Stimulated activated CD4-positive, alpha-beta T cell treated with anti-CD3 and anti-CD28 coated beads, Interleukin-12 subunit alpha, Interleukin-12 subunit beta, amount 100 ng/mL, for 4 hours (primary cell): ENCODE results near the gene ACTN1.
"Not testable (repeated sequence)": the region's sequence is repeated elsewhere in the genome, so short reads cannot be mapped to it uniquely, and the experiment has no call there.

Source experiments
- DNase-seq: peaks from one replicate; pipeline ENCODE4 v3.0.0-alpha.2; 2020

Gene ACTN1

DNA sequence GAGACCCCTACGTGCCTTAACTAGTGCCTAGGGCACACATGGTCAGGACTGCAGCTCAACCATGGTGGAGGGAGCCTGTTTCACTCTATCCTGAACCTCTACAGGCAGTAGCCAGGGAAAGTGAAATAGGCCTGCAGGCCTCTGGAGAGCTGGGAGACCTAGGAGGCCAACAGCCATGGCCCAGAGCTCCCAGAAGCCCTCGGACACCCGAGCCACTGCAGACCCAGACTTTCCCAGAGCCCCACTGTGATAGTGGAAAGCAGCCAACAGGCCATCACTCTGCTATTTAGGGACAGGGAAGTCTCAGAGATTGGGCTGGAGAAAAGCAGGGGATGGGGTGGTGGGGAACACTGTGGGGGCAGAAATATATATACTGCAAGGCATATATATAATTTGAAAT is 129.7 kb downstream of the ACTN1 start:
- DNase-seq = no peak

DNA sequence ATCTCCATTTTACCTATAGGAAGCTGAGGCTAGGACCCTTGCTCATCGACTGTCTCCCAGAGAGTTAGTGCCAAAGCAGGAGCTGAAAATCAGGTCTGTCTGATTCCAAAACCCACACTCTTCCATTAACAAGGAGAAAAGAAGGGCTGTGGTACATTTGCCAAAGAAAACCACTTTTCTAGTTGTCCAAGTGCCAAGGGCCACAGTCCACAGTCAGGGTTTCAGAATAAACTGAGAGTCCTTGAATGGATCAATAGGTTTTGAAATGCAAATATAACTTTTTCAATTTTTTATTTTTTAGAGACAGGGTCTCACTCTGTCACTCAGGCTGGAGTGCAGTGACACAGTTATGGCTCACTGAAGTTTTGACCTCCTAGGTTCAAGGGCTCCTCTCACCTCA is 130.8 kb downstream of the ACTN1 start:
- DNase-seq = no peak

DNA sequence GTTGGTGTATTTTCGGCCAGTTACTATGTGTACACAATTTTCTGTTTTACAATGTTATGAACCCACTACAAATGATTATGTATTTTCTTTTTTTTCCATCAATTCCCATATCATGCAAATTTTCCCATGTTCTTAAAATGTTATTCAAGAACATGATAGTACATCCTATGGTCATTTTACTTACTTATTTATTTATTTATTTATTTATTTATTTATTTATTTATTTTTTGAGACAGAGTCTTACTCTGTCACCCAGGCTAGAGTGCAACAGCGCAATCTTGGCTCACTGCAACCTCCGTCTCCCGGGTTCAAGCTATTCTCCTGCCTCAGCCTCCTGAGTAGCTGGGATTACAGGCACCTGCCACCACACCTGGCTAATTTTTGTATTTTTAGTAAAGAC is 131.5 kb downstream of the ACTN1 start:
- DNase-seq = not testable (repeated sequence)

DNA sequence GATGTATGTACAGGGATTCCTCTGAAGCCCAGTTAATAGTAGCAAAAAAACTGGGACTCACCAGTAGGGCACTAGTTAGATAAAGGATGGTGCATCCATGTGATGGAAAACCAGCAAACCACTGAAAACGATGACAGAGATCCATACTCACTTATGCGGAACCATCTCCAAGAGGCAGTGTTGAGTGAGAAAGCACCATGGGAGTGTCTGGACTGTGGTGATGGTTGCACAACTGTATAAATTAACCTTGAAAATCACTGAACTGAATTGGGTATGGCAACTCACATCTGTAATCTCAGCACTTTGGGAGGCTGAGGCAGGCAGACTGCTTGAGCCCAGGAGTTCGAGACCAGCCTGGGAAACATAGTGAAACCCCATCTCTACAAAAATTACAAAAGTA is 132.6 kb downstream of the ACTN1 start:
- no peak for DNase-seq

DNA sequence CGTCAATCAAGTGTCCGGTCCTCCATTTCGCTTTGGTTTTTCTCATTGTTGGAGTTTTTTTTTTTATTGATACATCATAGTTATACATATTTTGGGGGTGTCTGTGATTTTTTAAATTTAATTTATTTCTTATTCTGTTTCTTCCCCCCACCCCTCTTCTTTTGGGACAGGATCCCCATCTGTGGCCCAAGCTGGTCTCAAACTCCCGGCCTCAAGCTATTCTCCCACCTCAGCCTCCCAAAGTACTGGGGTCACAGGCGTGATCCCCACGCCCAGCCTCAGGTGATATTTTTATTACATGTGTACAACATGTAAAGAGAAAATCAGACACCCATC is 134.9 kb downstream of the ACTN1 start:
- no peak for DNase-seq

DNA sequence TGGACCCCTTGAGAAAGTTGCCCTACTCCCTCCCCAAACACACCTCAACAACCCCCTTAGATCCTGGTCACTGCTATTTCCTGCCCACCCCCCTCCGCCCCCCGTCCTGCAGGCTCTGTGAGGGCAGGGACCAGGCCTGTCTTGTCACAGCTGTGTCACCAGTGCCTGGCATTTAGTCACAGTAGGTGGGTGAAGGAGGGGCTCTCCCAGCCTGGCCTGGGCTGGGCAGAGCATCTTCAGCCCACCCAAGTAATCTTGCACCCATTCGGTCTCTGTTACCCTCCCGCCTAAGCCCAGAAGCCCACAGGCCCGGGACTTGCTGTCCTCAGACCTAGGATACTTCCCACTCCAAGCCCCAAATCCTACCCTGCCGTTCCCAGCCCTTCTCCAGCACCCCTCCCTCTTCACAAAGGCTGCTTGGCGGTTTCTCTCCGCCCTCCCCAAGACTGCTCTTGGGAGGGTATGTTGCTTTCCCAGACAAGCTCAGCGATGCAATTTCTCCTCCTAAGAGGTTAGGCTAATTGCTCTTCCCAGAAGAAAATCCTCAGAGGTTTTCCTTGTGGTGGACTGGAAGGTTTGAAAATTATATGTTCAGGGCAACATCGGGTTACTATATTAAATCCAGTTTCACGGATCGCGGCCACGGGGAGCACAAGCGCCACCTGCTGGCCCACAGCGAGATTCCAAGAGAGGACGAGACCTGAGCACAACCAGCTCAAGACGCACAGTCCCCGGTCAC is 135.5 kb downstream of the ACTN1 start:
- peak; percentile 76 for DNase-seq

- no peak for DNase-seq
Observed at GRCh38 chr14:68842298-68842697, 136.8 kb downstream of the ACTN1 start.

DNA sequence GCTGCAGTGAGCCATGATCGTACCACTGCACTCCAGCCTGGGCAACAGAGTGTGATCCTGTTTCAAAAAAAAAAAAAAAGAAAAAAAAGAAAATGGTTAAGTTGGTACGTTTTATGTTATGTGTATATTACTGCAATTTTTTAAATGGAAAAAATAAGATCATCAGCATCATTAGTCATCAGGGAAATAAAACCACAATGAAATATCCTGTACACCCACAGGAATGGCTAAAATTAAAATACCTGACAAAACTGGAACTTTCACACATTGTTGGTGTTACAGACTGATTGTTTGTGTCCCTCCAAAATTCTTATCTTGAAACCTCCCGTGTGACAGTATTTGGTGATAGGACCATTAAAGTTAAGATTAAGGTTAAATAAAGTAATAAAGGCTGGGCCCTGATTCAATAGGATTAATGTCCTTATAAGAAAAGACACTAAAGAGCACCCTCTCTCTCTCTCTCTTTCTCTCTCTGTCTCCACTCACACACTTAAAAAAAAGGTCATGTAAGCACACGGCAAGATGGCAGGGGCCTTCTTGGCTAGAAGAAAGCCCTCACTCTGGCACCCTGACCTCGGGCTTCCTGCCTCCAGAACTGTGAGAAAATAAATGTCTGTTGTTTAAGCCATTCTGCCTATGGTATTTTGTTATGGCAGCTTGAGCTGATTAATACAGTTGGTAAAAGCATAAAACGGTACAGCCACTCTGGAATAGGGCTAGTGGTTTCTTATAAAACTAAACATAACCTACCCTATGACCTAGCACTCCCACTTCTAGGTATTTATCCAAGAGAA is 137.9 kb downstream of the ACTN1 start:
- DNase-seq = no peak

DNA sequence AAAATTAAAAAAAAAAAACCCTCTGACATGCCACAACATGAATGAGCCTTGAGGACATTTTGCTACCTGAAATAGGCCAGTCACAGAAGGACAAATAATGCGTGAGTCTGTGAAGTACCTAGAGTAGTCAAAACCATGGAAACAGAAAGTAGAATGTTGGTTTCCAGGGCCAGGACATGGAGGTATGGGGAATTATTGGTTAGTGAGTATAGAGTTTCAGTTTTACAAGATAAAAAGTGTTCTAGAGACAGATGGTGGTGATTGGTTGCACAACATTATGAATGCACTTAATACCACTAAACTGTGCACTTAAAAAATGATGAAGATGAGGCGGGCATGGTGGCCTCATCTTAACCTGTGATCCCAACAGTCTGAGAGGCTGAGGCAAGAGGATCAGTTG is 138.6 kb downstream of the ACTN1 start:
- DNase-seq = no peak

- DNase-seq = no peak
Observed at GRCh38 chr14:68836082-68836481, 143.0 kb downstream of the ACTN1 start.

GRCh38 chr14:68834816-68835215 is 144.3 kb downstream of the ACTN1 start:
- DNase-seq = no peak

- no peak for DNase-seq
Observed at GRCh38 chr14:68828698-68829097, 150.4 kb downstream of the ACTN1 start.

DNA sequence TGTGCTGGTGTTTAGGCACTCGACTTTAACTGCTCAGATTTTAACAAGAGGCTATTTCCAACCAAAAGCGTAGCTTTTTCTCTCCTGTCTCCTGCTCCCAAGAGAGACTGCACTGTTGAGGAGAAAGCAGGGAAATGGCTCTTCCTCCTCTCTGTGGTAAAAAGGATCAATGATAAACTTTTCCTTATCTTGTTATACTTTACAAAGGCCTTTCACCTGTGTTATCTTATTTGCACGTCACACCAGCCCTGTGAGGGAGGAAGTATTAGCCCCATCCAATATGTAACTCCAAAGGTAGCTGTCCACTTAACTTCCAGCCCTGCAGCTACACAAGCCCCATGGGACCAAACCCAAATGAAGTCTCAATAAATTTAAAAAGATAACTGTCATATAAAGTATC is 153.4 kb downstream of the ACTN1 start:
- DNase-seq = no peak

DNA sequence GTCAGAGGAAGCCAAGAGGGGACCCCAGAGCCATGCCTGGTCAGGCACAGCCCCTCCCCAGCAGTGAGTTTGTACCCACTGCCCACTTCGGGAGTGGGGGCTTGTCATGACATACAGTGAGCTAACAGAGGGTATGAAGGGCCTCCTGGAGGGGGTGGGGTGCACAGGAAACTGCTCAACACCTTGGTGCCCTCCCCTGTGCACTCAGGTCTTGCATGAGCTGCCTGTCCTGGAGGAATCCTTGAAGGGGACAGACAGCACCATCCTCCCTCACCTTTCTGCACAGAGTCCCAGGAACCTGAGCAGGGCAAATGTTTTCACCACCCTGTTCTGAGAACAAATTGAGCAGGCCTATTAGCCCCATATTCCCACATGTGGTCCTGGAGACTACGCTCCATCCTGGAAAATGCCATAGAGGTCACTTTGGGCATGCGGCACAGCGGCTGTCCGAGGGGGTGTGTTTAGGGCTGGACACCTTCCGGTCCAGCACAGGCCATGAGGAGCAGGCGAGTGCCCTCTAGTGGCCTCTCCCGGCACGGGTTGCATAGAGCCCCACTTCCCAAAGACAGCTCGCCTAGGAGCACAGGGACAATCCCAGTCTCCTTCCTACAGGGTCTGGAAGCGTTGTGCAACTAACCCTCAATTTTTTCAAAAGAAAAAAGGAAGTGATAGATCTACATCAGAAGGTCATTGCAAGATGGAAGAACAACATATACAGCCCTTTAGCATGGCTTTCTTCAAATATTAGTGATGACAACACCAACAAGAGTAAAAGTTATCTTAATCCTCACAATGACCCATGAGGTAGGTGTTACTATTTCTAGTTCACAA is 154.4 kb downstream of the ACTN1 start:
- no peak for DNase-seq

- DNase-seq = no peak
Observed at GRCh38 chr14:68824207-68824516, 154.9 kb downstream of the ACTN1 start.
